ENCODE data around the gene MARCKS. TPM values are rescaled to one million over a fixed set of nuclear protein-coding genes. Genes with fewer than 3 reads are reported as not detected.

The MARCKS gene
- total RNA-seq, 1 experiment from 2014 or later: 35.3 TPM

- Histone ChIP-seq H3K9me3 (ENCODE audit: control insufficient read depth, insufficient read depth, low read depth, low read length) (no peaks in the 10 kb centered on the region), H3K36me3 (ENCODE audit: control insufficient read depth, insufficient read depth, low read length) (no peaks in the 10 kb centered on the region), H3K4me3 (ENCODE audit: low read depth in 2 of 2, low read length in 2 of 2) (no peak overlapping the region), H3K27me3 (ENCODE audit: control insufficient read depth, insufficient read depth, low read length) (no peaks in the 10 kb centered on the region), H3K4me1 (ENCODE audit: control insufficient read depth, insufficient read depth, low read length) (no peaks in the 10 kb centered on the region), H3K27ac (ENCODE audit: low read length) (no peak overlapping the region)
- DNase-seq (ENCODE audit: low read depth, low spot score): no peak
- no TSS peak for BruUV-seq (replicated peaks)
- in situ Hi-C loops (cut with HindIII; ENCODE audit: low pct_unique_long_range_greater_than_20kb, low sequenced_read_pairs): no loop called here
- ChIA-PET CTCF (no interaction called here), POLR2A (interaction anchor here (0.6 kb wide), 1 partner anchor 379 kb away, joined by 4 read pairs; no protein-coding TSS in a partner anchor)
- no peak for TF ChIP-seq REST (IDR thresholded peaks at IDR 0.05; ENCODE audit: insufficient read depth in 1 of 2, low read depth in 2 of 2, low read length in 1 of 2)
- TF ChIP-seq POLR2AphosphoS5 (IDR thresholded peaks at IDR 0.05; ENCODE audit: low read depth, low read length): no peak
- no peak for TF ChIP-seq TCF7L2 (IDR thresholded peaks at IDR 0.05; ENCODE audit: low read depth, low read length)
- no peak for TF ChIP-seq SIN3A (IDR thresholded peaks at IDR 0.05; ENCODE audit: borderline replicate concordance, insufficient read depth, low read depth, low read length)
- no peak for TF ChIP-seq CTCF (IDR thresholded peaks at IDR 0.05)
- ATAC-seq: no peak
- intact Hi-C loops (cut with micrococcal nuclease; ENCODE audit: unreplicated experiment): no loop called here
Measured at GRCh38 chr6:113843500-113844073, 13.6 kb upstream of the MARCKS start.

GRCh38 chr6:113846577-113846976 lies 10.6 kb upstream of the MARCKS start:
- CTCF ChIA-PET: no interaction called here
- H3K36me3 ChIP-seq (ENCODE audit: control insufficient read depth, insufficient read depth, low read length): no peaks in the 10 kb centered on the region
- no peak for ATAC-seq
- in situ Hi-C loops (cut with HindIII; ENCODE audit: low pct_unique_long_range_greater_than_20kb, low sequenced_read_pairs): no loop called here
- no TSS peak for BruUV-seq (replicated peaks)
- POLR2A ChIA-PET: no interaction called here
- H3K27ac ChIP-seq (ENCODE audit: low read length): no peak overlapping the region
- H3K9me3 ChIP-seq (ENCODE audit: control insufficient read depth, insufficient read depth, low read depth, low read length): no peaks in the 10 kb centered on the region
- no peaks in the 10 kb centered on the region for H3K4me1 ChIP-seq (ENCODE audit: control insufficient read depth, insufficient read depth, low read length)
- DNase-seq (ENCODE audit: low read depth, low spot score): no peak
- no peak overlapping the region for H3K4me3 ChIP-seq (ENCODE audit: low read depth in 2 of 2, low read length in 2 of 2)
- TF ChIP-seq REST (IDR thresholded peaks at IDR 0.05; ENCODE audit: insufficient read depth in 1 of 2, low read depth in 2 of 2, low read length in 1 of 2) (no peak), TCF7L2 (IDR thresholded peaks at IDR 0.05; ENCODE audit: low read depth, low read length) (no peak), SIN3A (IDR thresholded peaks at IDR 0.05; ENCODE audit: borderline replicate concordance, insufficient read depth, low read depth, low read length) (no peak), CTCF (IDR thresholded peaks at IDR 0.05) (no peak)
- intact Hi-C loops (cut with micrococcal nuclease; ENCODE audit: unreplicated experiment): no loop called here
- H3K27me3 ChIP-seq (ENCODE audit: control insufficient read depth, insufficient read depth, low read length): peaks cover 8% of the 10 kb centered on the region; the same call in 1 of the 2 replicates

Measured in Panc1 (cell line).